AG04450 (cell line): ENCODE results near the gene ERFL. TPM values are rescaled to one million over a fixed set of nuclear protein-coding genes. Genes with fewer than 3 reads are reported as not detected.
A peak's percentile ranks its signal among the peaks of the same experiment; 100 is the strongest.

Experiments used
- CTCF ChIA-PET: fragments of 300-600, 350-600 bp; formaldehyde crosslinking; extraction: SDS; loops from one replicate; lab custom pipeline; 2022; ENCODE audit warnings: antibody characterized with exemption, inconsistent platforms; lab: Charles Lee
- POLR2A ChIA-PET: fragments of 350-600 bp; formaldehyde crosslinking; extraction: SDS; loops from one replicate; lab custom pipeline; 2021; ENCODE audit warnings: antibody characterized with exemption, inconsistent platforms; lab: Yijun Ruan, JAX
- DNase-seq: peaks from one replicate; pipeline ENCODE4 v3.0.0-alpha.2; 2011; ENCODE audit warnings: low read depth, low spot score
- H3K27ac ChIP-seq: one replicate; pipeline ENCODE4 v1.5.1; 2012; ENCODE audit warnings: low read depth, low read length, control low read depth
- H3K27me3 ChIP-seq: one replicate; pipeline ENCODE4 v1.6.0; 2012; ENCODE audit warnings: low read length; ENCODE audit not compliant: control insufficient read depth, insufficient read depth
- H3K4me3 ChIP-seq: 2 replicates; pipeline ENCODE4 v1.5.1; 2011; ENCODE audit warnings: mild to moderate bottlenecking, low read depth, low read length, control low read depth
- H3K9me3 ChIP-seq: 2 replicates; pipeline ENCODE4 v1.5.1; 2012; ENCODE audit warnings: low read length; ENCODE audit not compliant: control insufficient read depth, insufficient read depth
- polyA plus RNA-seq: library from polyadenylated mRNA; depleted of rRNA; stranded (reverse); fragments of >200 nt; gene quantifications from 2 replicates; pipeline ENCODE4 v1.2.3, GENCODE V29; 2011
- TF ChIP-seq, protein P1 (sequence below): IDR thresholded peaks from 2 replicates; pipeline ENCODE4 v1.5.1; 2011; ENCODE audit warnings: low read depth, low read length, control low read depth, inconsistent platforms

ERFL gene
- polyA plus RNA-seq, 1 experiment = not detected

DNA sequence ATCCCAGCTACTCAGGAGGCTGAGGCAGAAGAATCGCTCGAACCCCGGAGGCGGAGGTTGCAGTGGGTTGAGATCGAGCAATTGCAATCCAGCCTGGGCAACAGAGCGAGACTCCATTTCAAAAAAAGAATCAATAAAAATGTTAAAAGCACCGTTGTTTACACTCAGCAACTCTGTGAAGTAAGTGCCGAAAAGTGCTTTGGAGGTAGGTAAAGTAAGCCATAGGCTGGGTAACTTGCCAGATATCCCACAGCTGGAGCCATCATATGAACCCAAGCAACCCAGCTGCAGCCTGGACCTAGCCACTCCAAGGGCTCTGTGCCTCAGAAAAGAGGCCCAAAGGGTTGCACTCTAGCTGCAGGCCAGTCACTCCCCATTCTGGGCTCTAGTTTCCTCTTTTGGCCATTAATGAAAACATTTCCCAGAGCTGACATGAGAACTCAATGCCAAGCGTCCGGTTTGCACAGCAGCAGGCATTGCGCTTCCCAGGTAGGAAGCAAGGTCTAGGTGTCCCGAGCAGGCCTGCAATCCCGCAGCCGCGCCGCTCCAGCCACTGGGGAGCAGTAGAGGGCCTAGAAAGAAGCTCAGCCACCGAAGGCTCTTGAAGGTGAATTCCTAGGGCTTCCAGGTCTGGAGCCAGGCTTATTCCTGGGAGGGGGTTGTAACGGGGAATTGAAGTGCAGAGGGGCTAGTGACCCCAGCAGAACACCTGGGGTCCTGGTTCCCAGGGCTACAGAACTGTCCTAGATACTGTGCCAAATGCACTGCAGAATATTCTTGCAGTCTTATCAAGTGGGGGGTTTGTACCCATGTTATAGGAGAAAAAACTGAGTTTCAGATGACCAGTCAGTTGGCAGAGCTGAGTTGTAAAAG, 55.2 kb downstream of the ERFL start:
- Histone ChIP-seq H3K27ac (no peak overlapping the region), H3K27me3 (peaks cover 12% of the 10 kb centered on the region), H3K4me3 (no peak overlapping the region), H3K9me3 (no peaks in the 10 kb centered on the region)
- DNase-seq = no peak
- ChIA-PET POLR2A (interaction anchor here (0.6 to 2.7 kb wide), 9 partner anchors 10 to 85 kb away, joined by 3 to 24 read pairs (median 6); partner anchors contain the start of genes ARHGEF1 and RPS19), CTCF (interaction anchor here (0.5 to 1.7 kb wide), 12 partner anchors 9 to 162 kb away, joined by 3 to 11 read pairs (median 3); partner anchors contain the start of gene ERFL)
- TF ChIP-seq, protein P1, sequence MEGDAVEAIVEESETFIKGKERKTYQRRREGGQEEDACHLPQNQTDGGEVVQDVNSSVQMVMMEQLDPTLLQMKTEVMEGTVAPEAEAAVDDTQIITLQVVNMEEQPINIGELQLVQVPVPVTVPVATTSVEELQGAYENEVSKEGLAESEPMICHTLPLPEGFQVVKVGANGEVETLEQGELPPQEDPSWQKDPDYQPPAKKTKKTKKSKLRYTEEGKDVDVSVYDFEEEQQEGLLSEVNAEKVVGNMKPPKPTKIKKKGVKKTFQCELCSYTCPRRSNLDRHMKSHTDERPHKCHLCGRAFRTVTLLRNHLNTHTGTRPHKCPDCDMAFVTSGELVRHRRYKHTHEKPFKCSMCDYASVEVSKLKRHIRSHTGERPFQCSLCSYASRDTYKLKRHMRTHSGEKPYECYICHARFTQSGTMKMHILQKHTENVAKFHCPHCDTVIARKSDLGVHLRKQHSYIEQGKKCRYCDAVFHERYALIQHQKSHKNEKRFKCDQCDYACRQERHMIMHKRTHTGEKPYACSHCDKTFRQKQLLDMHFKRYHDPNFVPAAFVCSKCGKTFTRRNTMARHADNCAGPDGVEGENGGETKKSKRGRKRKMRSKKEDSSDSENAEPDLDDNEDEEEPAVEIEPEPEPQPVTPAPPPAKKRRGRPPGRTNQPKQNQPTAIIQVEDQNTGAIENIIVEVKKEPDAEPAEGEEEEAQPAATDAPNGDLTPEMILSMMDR = peak; percentile 74

DNA sequence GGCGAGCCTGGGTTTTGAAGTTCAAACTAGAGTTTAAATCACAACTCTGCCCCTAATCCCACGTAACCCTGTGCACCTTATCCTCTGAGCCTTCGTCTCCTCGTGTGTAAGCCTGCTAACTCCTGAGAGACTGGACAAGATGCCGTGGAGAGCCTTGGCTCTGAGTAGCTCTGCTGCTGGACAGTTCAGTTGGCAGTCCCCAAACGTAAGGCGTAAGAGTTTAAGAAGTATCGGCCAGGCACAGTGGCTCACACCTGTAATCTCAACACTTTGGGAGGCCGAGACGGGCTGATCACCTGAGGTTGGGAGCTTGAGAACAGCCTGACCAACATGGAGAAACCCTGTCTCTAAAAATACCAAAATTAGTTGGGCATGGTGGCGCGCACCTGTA, 55.9 kb downstream of the ERFL start:
- DNase-seq = no peak
- Histone ChIP-seq H3K4me3 (no peak overlapping the region), H3K27me3 (peaks cover 6% of the 10 kb centered on the region), H3K27ac (no peak overlapping the region), H3K9me3 (no peaks in the 10 kb centered on the region)
- CTCF ChIA-PET = interaction anchor here (1.2 to 1.7 kb wide), 6 partner anchors 12 to 84 kb away, joined by 3 to 11 read pairs (median 4); no protein-coding TSS in a partner anchor
- POLR2A ChIA-PET = interaction anchor here (0.5 to 2.7 kb wide), 9 partner anchors 9 to 86 kb away, joined by 3 to 24 read pairs (median 5); partner anchors contain the start of genes ARHGEF1 and RPS19
- TF ChIP-seq, protein P1 = no peak

GRCh38 chr19:41871573-41872383, 56.5 kb downstream of the ERFL start:
- ChIA-PET CTCF (interaction anchor here (1.7 kb wide), 1 partner anchor 12 kb away, joined by 8 read pairs; no protein-coding TSS in a partner anchor), POLR2A (interaction anchor here (0.5 to 2.7 kb wide), 6 partner anchors 11 to 79 kb away, joined by 3 to 24 read pairs (median 6); partner anchors contain the start of genes ARHGEF1 and RPS19)
- TF ChIP-seq, protein P1 = no peak
- Histone ChIP-seq H3K27ac (peak overlapping the region; percentile 2), H3K4me3 (no peak overlapping the region), H3K9me3 (no peaks in the 10 kb centered on the region), H3K27me3 (peaks cover 2% of the 10 kb centered on the region)
- DNase-seq = no peak

GRCh38 chr19:41870401-41870873, 57.8 kb downstream of the ERFL start:
- TF ChIP-seq, protein P1 = no peak
- no peak for DNase-seq
- Histone ChIP-seq H3K27ac (no peak overlapping the region), H3K4me3 (no peak overlapping the region), H3K9me3 (no peaks in the 10 kb centered on the region), H3K27me3 (no peaks in the 10 kb centered on the region)
- ChIA-PET POLR2A (interaction anchor here (0.6 to 1.8 kb wide), 6 partner anchors 10 to 462 kb away, joined by 3 to 6 read pairs (median 3); partner anchors contain the start of gene RPS19), CTCF (interaction anchor here (0.8 kb wide), 1 partner anchor 64 kb away, joined by 3 read pairs; no protein-coding TSS in a partner anchor)
